ENCODE data around the gene LOXL1.

LOXL1 gene

GRCh38 chr15:73994912-73995622 lies 68.8 kb downstream of the LOXL1 start:
- DNase-seq: no peak

- DNase-seq: no peak
Observed at GRCh38 chr15:73996267-73996666, 70.0 kb downstream of the LOXL1 start.

GRCh38 chr15:73996939-73997338 lies 70.7 kb downstream of the LOXL1 start:
- DNase-seq: no peak

GRCh38 chr15:73997986-73998385 lies 71.7 kb downstream of the LOXL1 start:
- DNase-seq: no peak

Data from SIG-M5 (cell line).